Midbrain (tissue), 1 donor: ENCODE data around the gene RAPGEF6.
"Not testable (repeated sequence)": the region's sequence is repeated elsewhere in the genome, so short reads cannot be mapped to it uniquely, and the experiment has no call there.

ENCODE experiments used
- DNase-seq: peaks from one replicate; lab custom pipeline; 2025; lab: John Stamatoyannopoulos, UW

RAPGEF6 gene

GRCh38 chr5:131430794-131431193, 204.2 kb downstream of the RAPGEF6 start:
- no peak for DNase-seq

GRCh38 chr5:131426011-131426410, 209.0 kb downstream of the RAPGEF6 start:
- DNase-seq, result no peak

GRCh38 chr5:131423056-131423455, 212.0 kb downstream of the RAPGEF6 start:
- DNase-seq, result peak; percentile 20

- DNase-seq, result no peak
Measured at GRCh38 chr5:131419877-131420276, 215.2 kb downstream of the RAPGEF6 start.

GRCh38 chr5:131418846-131419245, 216.2 kb downstream of the RAPGEF6 start:
- no peak for DNase-seq

- peak; percentile 81 for DNase-seq
Measured at GRCh38 chr5:131417240-131417869, 217.7 kb downstream of the RAPGEF6 start.

- no peak for DNase-seq
Measured at GRCh38 chr5:131416729-131417128, 218.3 kb downstream of the RAPGEF6 start.

GRCh38 chr5:131413605-131414559, 221.1 kb downstream of the RAPGEF6 start:
- DNase-seq, result no peak

- no peak for DNase-seq
Measured at GRCh38 chr5:131406975-131407638, 227.9 kb downstream of the RAPGEF6 start.

- no peak for DNase-seq
Measured at GRCh38 chr5:131406076-131406475, 229.0 kb downstream of the RAPGEF6 start.

GRCh38 chr5:131405674-131406073, 229.4 kb downstream of the RAPGEF6 start:
- no peak for DNase-seq

GRCh38 chr5:131400585-131400984, 234.4 kb downstream of the RAPGEF6 start:
- no peak for DNase-seq

- DNase-seq, result not testable (repeated sequence)
Measured at GRCh38 chr5:131399007-131399406, 236.0 kb downstream of the RAPGEF6 start.

- no peak for DNase-seq
Measured at GRCh38 chr5:131396630-131397273, 238.3 kb downstream of the RAPGEF6 start.

GRCh38 chr5:131396015-131396414, 239.0 kb downstream of the RAPGEF6 start:
- DNase-seq, result no peak

- no peak for DNase-seq
Measured at GRCh38 chr5:131394128-131394527, 240.9 kb downstream of the RAPGEF6 start.

- DNase-seq, result peak; percentile 41
Measured at GRCh38 chr5:131393498-131393968, 241.5 kb downstream of the RAPGEF6 start.

GRCh38 chr5:131392466-131393095, 242.4 kb downstream of the RAPGEF6 start:
- DNase-seq, result no peak

GRCh38 chr5:131389869-131390265, 245.2 kb downstream of the RAPGEF6 start:
- no peak for DNase-seq

GRCh38 chr5:131389096-131389868, 245.7 kb downstream of the RAPGEF6 start:
- no peak for DNase-seq

- no peak for DNase-seq
Measured at GRCh38 chr5:131387255-131387654, 247.8 kb downstream of the RAPGEF6 start.
